Measurements from ENCODE around the gene EID1.

Gene EID1

DNA sequence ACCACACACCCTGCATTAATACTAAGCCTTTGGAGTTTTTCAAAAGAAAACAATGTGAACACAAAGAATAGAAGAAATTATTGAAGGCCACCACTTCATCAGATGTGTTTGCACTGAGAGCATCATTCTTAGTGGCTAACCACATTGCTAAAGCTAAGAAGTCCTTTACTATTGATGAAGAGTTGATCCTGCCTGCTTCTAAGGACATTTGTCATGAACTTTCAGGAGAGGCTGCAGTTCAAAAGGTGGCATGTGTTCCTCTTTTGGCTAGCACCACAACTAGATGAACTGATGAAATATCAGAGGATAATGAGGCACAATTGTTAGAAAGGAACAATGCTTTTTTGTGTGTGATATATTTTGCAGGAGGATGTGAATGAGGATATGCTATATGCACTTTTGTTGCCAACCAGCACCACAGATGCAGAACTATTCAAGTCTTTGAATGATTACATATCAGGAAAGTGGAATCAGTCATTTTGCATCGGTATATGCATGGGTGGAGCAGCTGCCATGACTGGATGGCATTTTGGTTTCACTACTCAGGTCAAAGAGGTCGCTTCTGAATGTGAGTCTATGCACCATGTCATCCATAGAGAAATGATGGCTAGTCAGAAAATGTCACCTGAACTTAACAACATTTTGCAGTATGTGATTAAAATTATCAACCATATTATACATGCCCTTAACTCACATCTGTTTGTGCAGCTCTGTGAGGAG lies 2.5 kb upstream of the EID1 start:
- ChIA-PET POLR2A (no interaction called here), CTCF (interaction anchor here (0.6 to 1.0 kb wide), 2 partner anchors 13 to 217 kb away, joined by 3 read pairs; no protein-coding TSS in a partner anchor)
- H3K4me1 ChIP-seq (ENCODE audit: control insufficient read depth, insufficient read depth, low read length): no peaks in the 10 kb centered on the region
- TF ChIP-seq, protein P1, sequence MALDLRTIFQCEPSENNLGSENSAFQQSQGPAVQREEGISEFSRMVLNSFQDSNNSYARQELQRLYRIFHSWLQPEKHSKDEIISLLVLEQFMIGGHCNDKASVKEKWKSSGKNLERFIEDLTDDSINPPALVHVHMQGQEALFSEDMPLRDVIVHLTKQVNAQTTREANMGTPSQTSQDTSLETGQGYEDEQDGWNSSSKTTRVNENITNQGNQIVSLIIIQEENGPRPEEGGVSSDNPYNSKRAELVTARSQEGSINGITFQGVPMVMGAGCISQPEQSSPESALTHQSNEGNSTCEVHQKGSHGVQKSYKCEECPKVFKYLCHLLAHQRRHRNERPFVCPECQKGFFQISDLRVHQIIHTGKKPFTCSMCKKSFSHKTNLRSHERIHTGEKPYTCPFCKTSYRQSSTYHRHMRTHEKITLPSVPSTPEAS (tag by site-specific recombination; IDR thresholded peaks at IDR 0.05): no peak
- no peak for TF ChIP-seq ZNF792 (tag by site-specific recombination; IDR thresholded peaks at IDR 0.05)
- no peak for TF ChIP-seq ZNF221 (tag by site-specific recombination; IDR thresholded peaks at IDR 0.05; ENCODE audit: borderline replicate concordance)
- TF ChIP-seq, protein P2, sequence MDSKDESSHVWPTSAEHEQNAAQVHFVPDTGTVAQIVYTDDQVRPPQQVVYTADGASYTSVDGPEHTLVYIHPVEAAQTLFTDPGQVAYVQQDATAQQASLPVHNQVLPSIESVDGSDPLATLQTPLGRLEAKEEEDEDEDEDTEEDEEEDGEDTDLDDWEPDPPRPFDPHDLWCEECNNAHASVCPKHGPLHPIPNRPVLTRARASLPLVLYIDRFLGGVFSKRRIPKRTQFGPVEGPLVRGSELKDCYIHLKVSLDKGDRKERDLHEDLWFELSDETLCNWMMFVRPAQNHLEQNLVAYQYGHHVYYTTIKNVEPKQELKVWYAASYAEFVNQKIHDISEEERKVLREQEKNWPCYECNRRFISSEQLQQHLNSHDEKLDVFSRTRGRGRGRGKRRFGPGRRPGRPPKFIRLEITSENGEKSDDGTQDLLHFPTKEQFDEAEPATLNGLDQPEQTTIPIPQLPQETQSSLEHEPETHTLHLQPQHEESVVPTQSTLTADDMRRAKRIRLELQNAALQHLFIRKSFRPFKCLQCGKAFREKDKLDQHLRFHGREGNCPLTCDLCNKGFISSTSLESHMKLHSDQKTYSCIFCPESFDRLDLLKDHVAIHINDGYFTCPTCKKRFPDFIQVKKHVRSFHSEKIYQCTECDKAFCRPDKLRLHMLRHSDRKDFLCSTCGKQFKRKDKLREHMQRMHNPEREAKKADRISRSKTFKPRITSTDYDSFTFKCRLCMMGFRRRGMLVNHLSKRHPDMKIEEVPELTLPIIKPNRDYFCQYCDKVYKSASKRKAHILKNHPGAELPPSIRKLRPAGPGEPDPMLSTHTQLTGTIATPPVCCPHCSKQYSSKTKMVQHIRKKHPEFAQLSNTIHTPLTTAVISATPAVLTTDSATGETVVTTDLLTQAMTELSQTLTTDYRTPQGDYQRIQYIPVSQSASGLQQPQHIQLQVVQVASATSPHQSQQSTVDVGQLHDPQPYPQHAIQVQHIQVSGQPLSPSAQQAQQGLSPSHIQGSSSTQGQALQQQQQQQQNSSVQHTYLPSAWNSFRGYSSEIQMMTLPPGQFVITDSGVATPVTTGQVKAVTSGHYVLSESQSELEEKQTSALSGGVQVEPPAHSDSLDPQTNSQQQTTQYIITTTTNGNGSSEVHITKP (tag by site-specific recombination; IDR thresholded peaks at IDR 0.05): no peak
- TF ChIP-seq ZBTB20 (tag by site-specific recombination; IDR thresholded peaks at IDR 0.05): no peak
- TF ChIP-seq ZFP41 (tag by site-specific recombination; IDR thresholded peaks at IDR 0.05; ENCODE audit: borderline replicate concordance): no peak
- TF ChIP-seq, protein P3, sequence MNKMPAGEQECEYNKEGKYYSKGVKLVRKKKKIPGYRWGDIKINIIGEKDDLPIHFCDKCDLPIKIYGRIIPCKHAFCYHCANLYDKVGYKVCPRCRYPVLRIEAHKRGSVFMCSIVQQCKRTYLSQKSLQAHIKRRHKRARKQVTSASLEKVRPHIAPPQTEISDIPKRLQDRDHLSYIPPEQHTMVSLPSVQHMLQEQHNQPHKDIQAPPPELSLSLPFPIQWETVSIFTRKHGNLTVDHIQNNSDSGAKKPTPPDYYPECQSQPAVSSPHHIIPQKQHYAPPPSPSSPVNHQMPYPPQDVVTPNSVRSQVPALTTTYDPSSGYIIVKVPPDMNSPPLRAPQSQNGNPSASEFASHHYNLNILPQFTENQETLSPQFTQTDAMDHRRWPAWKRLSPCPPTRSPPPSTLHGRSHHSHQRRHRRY (tag by site-specific recombination; IDR thresholded peaks at IDR 0.05): no peak
- TF ChIP-seq ZNF112 (tag by site-specific recombination; IDR thresholded peaks at IDR 0.05): no peak
- H3K4me3 ChIP-seq (ENCODE audit: low read depth, low read length): no peak overlapping the region
- no peaks in the 10 kb centered on the region for H3K36me3 ChIP-seq (ENCODE audit: control insufficient read depth in 2 of 2, insufficient read depth in 1 of 2, low read length in 2 of 2)
- H3K27ac ChIP-seq (ENCODE audit: extremely low read depth, low read depth, low read length): no peak overlapping the region
- H3K9me3 ChIP-seq (ENCODE audit: control insufficient read depth, insufficient read depth, low read depth, low read length): no peaks in the 10 kb centered on the region

DNA sequence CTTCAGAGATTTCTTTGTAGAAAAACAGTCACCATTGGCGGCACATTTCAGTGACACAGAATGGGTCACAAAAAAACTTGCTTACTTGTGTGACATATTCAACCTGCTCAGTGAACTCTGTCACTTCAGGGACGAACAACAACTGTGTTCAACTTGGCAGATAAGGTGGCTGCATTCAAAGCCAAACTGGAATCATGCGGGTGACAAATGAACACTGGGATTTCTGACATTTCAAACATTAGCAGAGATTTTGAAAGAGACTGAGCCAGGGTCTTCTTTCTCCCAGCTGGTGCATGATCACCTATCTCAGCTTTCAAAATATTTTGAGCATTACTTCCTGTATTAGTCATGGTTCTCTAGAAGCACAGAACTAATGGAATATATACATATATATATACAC lies 1.9 kb upstream of the EID1 start:
- Histone ChIP-seq H3K4me1 (ENCODE audit: control insufficient read depth, insufficient read depth, low read length) (no peaks in the 10 kb centered on the region), H3K27ac (ENCODE audit: extremely low read depth, low read depth, low read length) (no peak overlapping the region), H3K36me3 (ENCODE audit: control insufficient read depth in 2 of 2, insufficient read depth in 1 of 2, low read length in 2 of 2) (no peaks in the 10 kb centered on the region), H3K9me3 (ENCODE audit: control insufficient read depth, insufficient read depth, low read depth, low read length) (no peaks in the 10 kb centered on the region), H3K4me3 (ENCODE audit: low read depth, low read length) (no peak overlapping the region)
- POLR2A ChIA-PET: no interaction called here
- TF ChIP-seq KLF1 (tag by site-specific recombination; IDR thresholded peaks at IDR 0.05) (no peak), ZNF404 (tag by site-specific recombination; IDR thresholded peaks at IDR 0.05) (no peak), ZNF501 (tag by site-specific recombination; IDR thresholded peaks at IDR 0.05) (no peak), ZNF394 (tag by site-specific recombination; IDR thresholded peaks at IDR 0.05; ENCODE audit: borderline replicate concordance) (no peak)
- CTCF ChIA-PET: no interaction called here

DNA sequence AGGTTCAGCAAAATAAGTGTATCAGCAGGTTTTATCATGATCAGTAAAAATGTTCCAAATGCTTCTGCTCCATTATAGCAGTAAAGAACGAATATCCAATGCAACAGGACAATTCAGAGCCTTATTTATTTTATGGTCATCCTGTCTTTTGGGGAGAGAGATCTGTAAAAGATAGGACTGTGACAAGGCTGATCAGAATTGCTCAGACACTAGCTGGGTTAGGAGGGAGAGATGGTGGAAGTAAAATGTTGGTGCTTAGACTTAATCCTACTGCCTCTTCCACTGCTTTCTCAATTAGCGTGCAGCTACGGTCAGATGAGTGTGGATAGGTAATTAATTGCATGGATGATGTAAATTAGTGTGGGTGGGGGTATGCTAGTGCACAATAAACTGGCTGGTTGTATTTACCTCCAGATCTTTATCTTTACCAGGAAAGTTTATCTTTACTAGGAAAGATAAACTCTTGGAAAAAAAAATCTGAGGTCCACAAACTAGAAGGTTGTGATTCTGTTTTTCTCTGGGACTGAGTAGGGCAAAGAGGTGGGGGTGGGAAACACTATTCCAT lies 2.2 kb downstream of the EID1 start:
- Histone ChIP-seq H3K27ac (ENCODE audit: extremely low read depth, low read depth, low read length) (no peak overlapping the region), H3K4me3 (ENCODE audit: low read depth, low read length) (peak overlapping the region; percentile 1; the same call in 1 of the 2 replicates), H3K36me3 (ENCODE audit: control insufficient read depth in 2 of 2, insufficient read depth in 1 of 2, low read length in 2 of 2) (no peaks in the 10 kb centered on the region), H3K9me3 (ENCODE audit: control insufficient read depth, insufficient read depth, low read depth, low read length) (no peaks in the 10 kb centered on the region), H3K4me1 (ENCODE audit: control insufficient read depth, insufficient read depth, low read length) (no peaks in the 10 kb centered on the region)
- POLR2A ChIA-PET: no interaction called here
- CTCF ChIA-PET: interaction anchor here (1.0 to 2.1 kb wide), 2 partner anchors 11 to 96 kb away, joined by 3 to 8 read pairs; no protein-coding TSS in a partner anchor
- TF ChIP-seq ZNF19 (tag by site-specific recombination; IDR thresholded peaks at IDR 0.05; ENCODE audit: low read depth): no peak
- TF ChIP-seq ZBTB20 (tag by site-specific recombination; IDR thresholded peaks at IDR 0.05): no peak
- TF ChIP-seq ZNF670 (tag by site-specific recombination; IDR thresholded peaks at IDR 0.05; ENCODE audit: low read depth): no peak
- no peak for TF ChIP-seq HOXC10 (CRISPR knock-in tag; IDR thresholded peaks at IDR 0.05)
- TF ChIP-seq, protein P4, sequence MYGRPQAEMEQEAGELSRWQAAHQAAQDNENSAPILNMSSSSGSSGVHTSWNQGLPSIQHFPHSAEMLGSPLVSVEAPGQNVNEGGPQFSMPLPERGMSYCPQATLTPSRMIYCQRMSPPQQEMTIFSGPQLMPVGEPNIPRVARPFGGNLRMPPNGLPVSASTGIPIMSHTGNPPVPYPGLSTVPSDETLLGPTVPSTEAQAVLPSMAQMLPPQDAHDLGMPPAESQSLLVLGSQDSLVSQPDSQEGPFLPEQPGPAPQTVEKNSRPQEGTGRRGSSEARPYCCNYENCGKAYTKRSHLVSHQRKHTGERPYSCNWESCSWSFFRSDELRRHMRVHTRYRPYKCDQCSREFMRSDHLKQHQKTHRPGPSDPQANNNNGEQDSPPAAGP (tag by site-specific recombination; IDR thresholded peaks at IDR 0.05): no peak
- peak; percentile 38; the same call in 1 of the 2 replicates for TF ChIP-seq IKZF3 (tag by site-specific recombination; IDR thresholded peaks at IDR 0.05)
- TF ChIP-seq, protein P5, sequence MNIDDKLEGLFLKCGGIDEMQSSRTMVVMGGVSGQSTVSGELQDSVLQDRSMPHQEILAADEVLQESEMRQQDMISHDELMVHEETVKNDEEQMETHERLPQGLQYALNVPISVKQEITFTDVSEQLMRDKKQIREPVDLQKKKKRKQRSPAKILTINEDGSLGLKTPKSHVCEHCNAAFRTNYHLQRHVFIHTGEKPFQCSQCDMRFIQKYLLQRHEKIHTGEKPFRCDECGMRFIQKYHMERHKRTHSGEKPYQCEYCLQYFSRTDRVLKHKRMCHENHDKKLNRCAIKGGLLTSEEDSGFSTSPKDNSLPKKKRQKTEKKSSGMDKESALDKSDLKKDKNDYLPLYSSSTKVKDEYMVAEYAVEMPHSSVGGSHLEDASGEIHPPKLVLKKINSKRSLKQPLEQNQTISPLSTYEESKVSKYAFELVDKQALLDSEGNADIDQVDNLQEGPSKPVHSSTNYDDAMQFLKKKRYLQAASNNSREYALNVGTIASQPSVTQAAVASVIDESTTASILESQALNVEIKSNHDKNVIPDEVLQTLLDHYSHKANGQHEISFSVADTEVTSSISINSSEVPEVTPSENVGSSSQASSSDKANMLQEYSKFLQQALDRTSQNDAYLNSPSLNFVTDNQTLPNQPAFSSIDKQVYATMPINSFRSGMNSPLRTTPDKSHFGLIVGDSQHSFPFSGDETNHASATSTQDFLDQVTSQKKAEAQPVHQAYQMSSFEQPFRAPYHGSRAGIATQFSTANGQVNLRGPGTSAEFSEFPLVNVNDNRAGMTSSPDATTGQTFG (tag by site-specific recombination; IDR thresholded peaks at IDR 0.05; ENCODE audit: borderline replicate concordance): no peak
- TF ChIP-seq MEIS1 (CRISPR knock-in tag; IDR thresholded peaks at IDR 0.05; ENCODE audit: borderline replicate concordance): no peak
- no peak for TF ChIP-seq ZNF776 (tag by site-specific recombination; IDR thresholded peaks at IDR 0.05; ENCODE audit: borderline replicate concordance)
- no peak for TF ChIP-seq BCL11B (tag by site-specific recombination; IDR thresholded peaks at IDR 0.05; ENCODE audit: low read depth)
